Right lobe of liver (tissue), 6 donors: ENCODE measurements around the gene CEP112. TPM values are rescaled to one million over a fixed set of nuclear protein-coding genes. Genes with fewer than 3 reads are reported as not detected.

Source experiments
- ATAC-seq, 4 donors: fragments of 200-7000 bp; cut with Tn5 transposase; one replicate each; pipeline ENCODE4 v1.9.1; 2020; ENCODE audit warnings: mild to moderate bottlenecking in 4 of 4, moderate library complexity in 4 of 4
- DNase-seq, 3 donors: peaks; one replicate each; pipeline ENCODE4 v3.0.0-alpha.2; 2020
- H3K27ac ChIP-seq, 3 donors: fragments of 200-600 bp; one replicate each; pipeline ENCODE4 v1.8.0; 2022
- H3K27me3 ChIP-seq, 2 donors: fragments of 200-600 bp; one replicate each; pipeline ENCODE4 v1.8.0; 2022
- H3K36me3 ChIP-seq, 4 donors: fragments of 200-600 bp; sonication (generic) in 1 of 4; one replicate each; pipeline versions ENCODE4 v1.5.1 to v1.8.0; 2017 to 2022; ENCODE audit warnings: control low read depth in 1 of 4
- H3K4me1 ChIP-seq, 4 donors: fragments of 200-600 bp; sonication (generic) in 1 of 4; one replicate each; pipeline versions ENCODE4 v1.5.1 to v1.8.0; 2017 to 2022; ENCODE audit warnings: control low read depth in 1 of 4
- H3K4me3 ChIP-seq, 3 donors: fragments of 200-600 bp; one replicate each; pipeline ENCODE4 v1.8.0; 2022
- H3K9me3 ChIP-seq, 4 donors: fragments of 200-600 bp; sonication (generic) in 1 of 4; one replicate each; pipeline versions ENCODE4 v1.5.1 to v1.8.0; 2017 to 2022; ENCODE audit warnings: control low read depth in 1 of 4
- POLR2A ChIP-seq: fragments of 450-650 bp; IDR thresholded peaks from one replicate; pipeline ENCODE4 v1.6.1; 2017; ENCODE audit warnings: antibody characterized with exemption, mild to moderate bottlenecking
- WGBS: methylation state at CpG from one replicate; pipeline ENCODE4 v1.1.6; 2018; ENCODE audit warnings: low coverage, low lambda C conversion rate; ENCODE audit not compliant: insufficient coverage; ENCODE audit errors: missing lambda C conversion rate; 5-methylcytosine and 5-hydroxymethylcytosine counted together
- intact Hi-C, 2 donors: fragments of 100-400 bp; cut with DNase I; formaldehyde crosslinking; loops; one replicate each; pipeline versions ENCODE4 v1.11.2 to v1.14.1; 2022
- total RNA-seq, 6 experiments: library from RNA; depleted of rRNA in 2 of 6; stranded (reverse); fragments of >200 nt in 2 of 6; fragmentation: NEBNext Ultra II Directional in 3 of 6; extraction: Animal tissue kit (Norgen Biotek cat#: 25700) in 3 of 6; gene quantifications; one replicate each; pipeline versions ENCODE4 v1.1.0 to v1.2.4, GENCODE V29; 2016 to 2023
- TF ChIP-seq, protein P1 (sequence below), 4 donors: fragments of 200-600 bp in 3 of 4; fragments of 450-650 bp in 1 of 4; IDR thresholded peaks; one replicate each; pipeline versions ENCODE4 v1.5.1 to v1.8.0; 2016 to 2022; ENCODE audit warnings: antibody characterized with exemption in 4 of 4, mild to moderate bottlenecking in 2 of 4
- donor health status: DM: no; HTN: yes; CAD: no.
- donor health status: DM: no; HTN: no; CAD: no.
- donor health status: DM: no; HTN: no; CAD: no.
- donor health status: DM: no; HTN: yes; CAD: no.
- donor health status: DM: no; HTN: yes; CAD: no.

Gene CEP112
- total RNA-seq, 6 experiments from 2014 or later, result 2.2 to 4.6 (median 3.9) TPM

DNA sequence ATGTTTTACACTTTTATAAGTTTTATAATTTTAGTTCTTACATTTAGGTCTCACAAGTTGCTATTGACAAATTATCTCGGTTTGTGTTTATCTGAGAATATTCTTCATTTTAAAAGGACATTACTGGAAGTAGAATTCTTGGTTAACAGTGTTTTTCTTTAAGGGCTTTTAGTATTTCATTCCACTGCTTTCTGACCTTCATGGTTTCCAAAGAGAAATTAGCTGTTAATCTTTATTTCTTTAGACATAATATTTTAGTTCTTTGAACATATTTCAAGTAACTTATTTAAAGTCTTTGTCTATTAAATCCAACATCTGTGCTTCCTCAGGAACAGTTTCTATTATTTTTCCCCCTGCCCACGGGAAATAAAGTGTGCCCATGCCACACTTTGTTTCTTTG, 390.4 kb downstream of the CEP112 start:
- Histone ChIP-seq H3K4me1 (no peaks in the 10 kb centered on the region), H3K27me3 (no peaks in the 10 kb centered on the region), H3K9me3 (peaks cover 0 to 4% (median 0%) of the 10 kb centered on the region in 4 donors), H3K27ac (no peak overlapping the region), H3K36me3 (no peaks in the 10 kb centered on the region), H3K4me3 (no peak overlapping the region)
- 79% methylated on average over 2 of the region's 2 CpGs for WGBS
- ATAC-seq, result no peak
- DNase-seq, result no peak
- no peak for TF ChIP-seq POLR2A
- TF ChIP-seq, protein P1, sequence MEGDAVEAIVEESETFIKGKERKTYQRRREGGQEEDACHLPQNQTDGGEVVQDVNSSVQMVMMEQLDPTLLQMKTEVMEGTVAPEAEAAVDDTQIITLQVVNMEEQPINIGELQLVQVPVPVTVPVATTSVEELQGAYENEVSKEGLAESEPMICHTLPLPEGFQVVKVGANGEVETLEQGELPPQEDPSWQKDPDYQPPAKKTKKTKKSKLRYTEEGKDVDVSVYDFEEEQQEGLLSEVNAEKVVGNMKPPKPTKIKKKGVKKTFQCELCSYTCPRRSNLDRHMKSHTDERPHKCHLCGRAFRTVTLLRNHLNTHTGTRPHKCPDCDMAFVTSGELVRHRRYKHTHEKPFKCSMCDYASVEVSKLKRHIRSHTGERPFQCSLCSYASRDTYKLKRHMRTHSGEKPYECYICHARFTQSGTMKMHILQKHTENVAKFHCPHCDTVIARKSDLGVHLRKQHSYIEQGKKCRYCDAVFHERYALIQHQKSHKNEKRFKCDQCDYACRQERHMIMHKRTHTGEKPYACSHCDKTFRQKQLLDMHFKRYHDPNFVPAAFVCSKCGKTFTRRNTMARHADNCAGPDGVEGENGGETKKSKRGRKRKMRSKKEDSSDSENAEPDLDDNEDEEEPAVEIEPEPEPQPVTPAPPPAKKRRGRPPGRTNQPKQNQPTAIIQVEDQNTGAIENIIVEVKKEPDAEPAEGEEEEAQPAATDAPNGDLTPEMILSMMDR (IDR thresholded peaks at IDR 0.05), result no peak
- intact Hi-C loops, result no loop called here

DNA sequence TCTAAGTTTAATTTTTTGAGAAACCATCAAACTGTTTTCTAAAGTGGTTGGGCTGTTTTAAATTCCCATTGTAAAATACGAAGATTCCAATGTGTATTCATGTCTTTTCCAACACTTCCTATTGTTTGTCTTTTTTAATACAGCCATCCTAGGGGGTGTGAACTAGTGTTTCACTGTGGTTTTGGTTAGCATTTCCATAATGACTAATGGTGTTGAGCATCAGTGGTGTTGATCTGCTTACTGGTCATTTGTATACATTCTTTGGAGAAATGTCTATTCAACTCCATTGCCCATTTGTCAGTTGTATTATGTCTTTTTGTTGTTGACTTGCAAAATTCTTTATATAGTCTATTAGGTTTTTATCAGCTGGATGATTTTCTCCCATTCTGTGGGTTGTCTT, 391.3 kb downstream of the CEP112 start:
- Histone ChIP-seq H3K27ac (no peak overlapping the region), H3K4me1 (no peaks in the 10 kb centered on the region), H3K36me3 (no peaks in the 10 kb centered on the region), H3K27me3 (no peaks in the 10 kb centered on the region), H3K9me3 (peaks cover 0 to 4% (median 0%) of the 10 kb centered on the region in 4 donors), H3K4me3 (no peak overlapping the region)
- WGBS, result 79% methylated on average over 1 of the region's 1 CpG
- intact Hi-C loops, result no loop called here
- ATAC-seq, result no peak
- TF ChIP-seq POLR2A, result no peak
- TF ChIP-seq, protein P1 (IDR thresholded peaks at IDR 0.05), result no peak
- DNase-seq, result no peak

DNA sequence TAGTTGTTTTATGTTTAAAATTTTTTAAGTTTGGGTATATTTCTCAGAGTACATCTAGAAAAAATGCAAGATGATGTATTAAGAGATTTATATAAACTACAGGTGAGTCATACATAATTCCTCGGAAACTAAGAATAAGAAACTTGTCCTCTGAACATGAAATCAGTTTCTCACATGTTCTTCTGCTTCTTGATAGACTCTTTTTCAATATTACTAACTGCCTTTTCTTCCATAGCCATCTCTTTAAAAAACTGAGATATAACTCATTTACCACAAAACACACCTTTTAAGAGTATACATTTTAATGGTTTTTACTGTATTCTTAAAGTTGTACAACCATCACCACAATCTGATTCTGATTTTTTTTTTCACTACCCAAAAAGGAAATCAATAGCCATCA, 392.1 kb downstream of the CEP112 start:
- Histone ChIP-seq H3K27ac (no peak overlapping the region), H3K36me3 (no peaks in the 10 kb centered on the region), H3K27me3 (no peaks in the 10 kb centered on the region), H3K9me3 (peaks cover 0 to 4% (median 0%) of the 10 kb centered on the region in 4 donors), H3K4me3 (no peak overlapping the region), H3K4me1 (no peaks in the 10 kb centered on the region)
- no peak for ATAC-seq
- TF ChIP-seq POLR2A, result no peak
- TF ChIP-seq, protein P1 (IDR thresholded peaks at IDR 0.05), result no peak
- intact Hi-C loops, result no loop called here
- 88% methylated on average over 1 of the region's 1 CpG for WGBS
- DNase-seq, result no peak

DNA sequence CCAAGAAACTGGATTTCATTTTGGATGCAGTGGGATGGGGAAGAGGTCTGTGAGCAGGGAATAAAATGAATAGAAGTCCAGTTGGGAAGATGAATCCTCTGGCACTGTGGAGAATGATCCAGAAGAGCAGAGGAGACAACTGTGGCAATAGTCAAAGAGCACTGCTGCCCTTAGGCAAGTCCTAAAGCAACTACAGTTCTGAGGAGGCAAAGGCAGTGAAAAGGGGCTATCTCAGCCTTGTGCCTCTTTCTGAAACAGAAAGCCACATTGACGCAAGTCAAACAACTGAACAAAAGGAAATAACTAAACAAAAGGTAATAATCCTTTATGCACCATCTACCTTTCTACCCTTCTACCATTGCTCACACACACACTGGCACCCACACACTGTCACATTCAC, 392.5 kb downstream of the CEP112 start:
- 75% methylated on average over 1 of the region's 1 CpG for WGBS
- Histone ChIP-seq H3K27me3 (no peaks in the 10 kb centered on the region), H3K9me3 (peaks cover 0 to 4% (median 0%) of the 10 kb centered on the region in 4 donors), H3K4me1 (no peaks in the 10 kb centered on the region), H3K4me3 (no peak overlapping the region), H3K27ac (no peak overlapping the region), H3K36me3 (no peaks in the 10 kb centered on the region)
- intact Hi-C loops, result no loop called here
- TF ChIP-seq POLR2A, result no peak
- TF ChIP-seq, protein P1 (IDR thresholded peaks at IDR 0.05), result no peak
- DNase-seq (no peak), ATAC-seq (no peak)

DNA sequence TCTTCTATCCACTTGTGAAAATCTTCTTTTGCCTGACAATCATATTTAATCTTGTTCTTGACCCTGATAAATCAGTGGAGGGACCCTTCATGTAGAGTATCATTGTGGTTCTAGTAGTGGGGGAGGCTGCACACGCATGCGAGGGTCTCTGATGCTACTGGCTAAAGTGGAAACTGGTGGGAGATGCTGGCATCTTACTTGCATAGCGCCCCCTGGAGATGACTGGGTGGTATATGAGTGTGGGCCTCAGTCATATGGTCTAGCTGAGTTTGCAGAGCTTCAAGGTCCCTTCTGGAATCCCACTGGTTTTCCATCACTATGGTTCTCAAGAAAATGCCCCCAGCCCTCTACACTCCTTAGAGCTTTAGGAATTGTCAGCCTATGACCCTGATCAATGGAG, 394.1 kb downstream of the CEP112 start:
- no peaks in the 10 kb centered on the region for H3K27me3 ChIP-seq
- no peak overlapping the region for H3K4me3 ChIP-seq
- peaks cover 0 to 4% (median 0%) of the 10 kb centered on the region in 4 donors for H3K9me3 ChIP-seq
- no peaks in the 10 kb centered on the region for H3K36me3 ChIP-seq
- intact Hi-C loops, result no loop called here
- no peaks in the 10 kb centered on the region for H3K4me1 ChIP-seq
- WGBS, result 65% methylated on average over 3 of the region's 3 CpGs
- ATAC-seq (no peak), DNase-seq (no peak)
- TF ChIP-seq, protein P1 (IDR thresholded peaks at IDR 0.05), result peak in 2 of 4 donors; percentile 9 to 22
- no peak for TF ChIP-seq POLR2A
- no peak overlapping the region for H3K27ac ChIP-seq
